DMS 273 (cell line): ENCODE measurements around the gene ADSS1.
"Not testable (repeated sequence)": the region's sequence is repeated elsewhere in the genome, so short reads cannot be mapped to it uniquely, and the experiment has no call there.

Source experiments
- DNase-seq: peaks from one replicate; lab custom pipeline; 2025; ENCODE audit not compliant: unreplicated experiment; lab: John Stamatoyannopoulos, UW

Gene ADSS1

DNA sequence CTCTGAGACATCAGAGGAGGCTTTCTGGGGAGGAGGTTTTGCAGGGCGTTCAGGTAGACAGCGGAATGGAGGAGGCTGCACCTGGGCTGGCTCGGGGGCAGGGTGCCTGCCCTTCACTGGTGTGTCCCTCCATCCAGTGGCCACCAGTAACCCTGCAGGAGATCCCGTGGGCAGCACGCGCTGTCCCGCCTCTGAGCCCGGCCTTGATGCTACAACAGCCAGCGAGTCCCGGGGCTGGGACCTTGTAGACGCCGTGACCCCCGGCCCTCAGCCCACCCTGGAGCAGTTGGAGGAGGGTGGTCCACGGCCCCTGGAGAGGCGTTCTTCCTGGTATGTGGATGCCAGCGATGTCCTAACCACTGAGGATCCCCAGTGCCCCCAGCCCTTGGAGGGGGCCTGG lies 10.0 kb upstream of the ADSS1 start:
- no peak for DNase-seq

DNA sequence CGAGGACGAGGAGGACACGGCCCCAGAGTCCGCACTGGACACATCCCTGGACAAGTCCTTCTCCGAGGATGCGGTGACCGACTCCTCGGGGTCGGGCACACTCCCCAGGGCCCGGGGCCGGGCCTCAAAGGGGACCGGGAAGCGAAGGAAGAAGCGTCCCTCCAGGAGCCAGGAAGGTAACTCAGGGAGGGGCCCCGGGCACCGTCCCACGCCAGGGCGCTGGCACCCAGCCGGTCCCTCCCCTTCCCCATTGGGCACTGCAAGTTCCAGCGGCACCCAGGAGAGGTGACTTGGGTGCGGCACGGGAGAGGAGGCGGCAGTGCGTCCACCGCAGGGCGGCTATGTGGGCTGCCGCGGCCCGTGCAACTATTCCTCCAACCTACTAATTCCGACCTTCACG lies 9.3 kb upstream of the ADSS1 start:
- no peak for DNase-seq

DNA sequence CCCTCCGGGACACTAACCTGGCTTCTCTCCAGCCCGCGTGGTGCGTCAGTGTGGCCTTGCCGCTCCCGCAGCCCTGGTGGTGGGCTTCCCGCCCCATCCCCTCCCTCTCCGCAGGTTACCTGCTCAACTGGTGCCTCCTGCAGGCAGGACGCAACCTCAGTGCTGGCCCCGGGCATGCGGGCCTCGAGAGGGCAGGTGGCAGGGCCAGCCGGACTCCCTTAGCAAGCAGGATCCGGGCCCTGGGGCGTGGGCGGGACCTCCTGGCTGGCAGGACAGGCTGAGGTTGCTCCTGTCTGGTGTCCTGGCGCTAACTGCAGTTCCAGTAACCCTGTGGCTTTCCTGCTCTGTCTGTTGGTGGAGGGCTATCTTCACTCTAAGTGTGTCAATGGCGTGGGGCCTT lies 8.6 kb upstream of the ADSS1 start:
- no peak for DNase-seq

DNA sequence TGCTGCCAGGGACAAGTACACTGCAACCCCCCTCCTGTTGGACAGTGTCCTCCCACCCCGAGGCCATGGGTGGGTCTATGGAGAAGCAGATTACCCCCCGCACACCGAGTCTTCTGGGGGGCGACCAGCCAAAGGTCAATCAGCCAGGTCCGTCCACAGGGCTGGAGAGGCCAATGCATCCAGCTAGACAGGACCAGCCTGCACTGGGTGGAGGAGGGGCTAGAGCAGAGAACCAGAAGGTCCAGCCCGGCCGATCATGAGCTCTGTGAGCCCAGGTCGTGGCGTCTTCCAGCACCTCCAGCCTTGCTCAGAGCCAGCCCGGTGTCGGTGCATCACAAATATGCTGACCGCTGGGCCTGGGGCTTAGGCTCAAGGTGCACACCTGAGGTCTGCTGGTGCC lies 8.2 kb upstream of the ADSS1 start:
- no peak for DNase-seq

DNA sequence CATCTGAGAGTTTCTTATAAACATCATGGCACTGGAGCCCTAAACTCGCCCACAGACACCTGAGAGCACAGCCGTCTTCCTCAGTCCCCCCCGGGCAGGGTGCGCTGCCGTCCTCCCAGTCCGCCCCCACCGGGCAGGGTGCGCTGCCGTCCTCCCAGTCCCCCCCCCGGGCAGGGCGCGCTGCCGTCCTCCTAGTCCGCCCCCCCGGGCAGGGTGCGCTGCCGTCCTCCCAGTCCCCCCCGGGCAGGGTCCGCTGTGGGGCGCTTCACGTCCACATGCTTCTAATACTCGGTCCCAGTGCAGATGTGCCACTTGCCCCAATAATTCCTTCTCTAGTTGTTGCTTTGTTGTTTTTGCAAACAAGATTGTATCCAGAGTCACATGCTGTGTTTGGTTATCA lies 6.9 kb upstream of the ADSS1 start:
- no peak for DNase-seq

DNA sequence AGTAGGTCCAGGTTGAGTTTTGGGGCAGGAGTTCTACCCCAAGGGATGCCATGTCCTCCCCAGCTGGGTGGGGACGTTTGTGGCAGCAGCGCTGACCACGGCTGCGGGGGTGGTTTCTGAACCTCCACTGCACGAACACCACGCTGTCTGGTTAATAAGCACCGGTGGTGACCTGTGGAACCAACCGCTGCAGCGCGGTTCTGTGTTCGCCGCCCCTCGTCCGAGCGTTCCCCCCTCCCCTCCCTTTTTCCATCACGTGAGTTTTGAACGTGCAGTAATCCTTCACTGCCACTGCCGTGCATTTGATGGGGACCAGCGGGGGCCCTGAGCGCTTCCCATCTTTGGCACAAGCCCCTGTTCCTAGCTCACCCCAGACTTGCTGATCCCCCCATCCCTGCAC lies 6.4 kb upstream of the ADSS1 start:
- no peak for DNase-seq

DNA sequence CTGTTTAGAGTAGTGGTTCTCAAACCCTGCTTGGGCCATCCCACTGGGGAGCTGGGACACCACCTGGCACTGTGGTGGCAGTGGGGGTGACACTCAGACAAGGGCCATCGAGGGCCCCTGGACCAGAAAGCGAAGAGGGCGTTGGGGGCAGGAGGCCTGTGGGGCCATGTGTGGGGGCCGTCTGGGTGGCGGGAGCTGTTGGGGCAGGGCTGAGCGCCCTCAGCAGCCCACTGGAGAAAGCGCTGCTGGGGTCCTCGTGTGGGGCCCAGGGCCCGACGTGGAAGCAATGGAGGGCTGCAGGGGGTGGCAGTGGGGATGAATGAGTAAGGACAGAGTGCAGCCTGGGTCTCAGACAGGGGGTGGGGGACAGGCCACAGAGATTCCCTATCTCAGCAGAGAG lies 5.9 kb upstream of the ADSS1 start:
- no peak for DNase-seq

DNA sequence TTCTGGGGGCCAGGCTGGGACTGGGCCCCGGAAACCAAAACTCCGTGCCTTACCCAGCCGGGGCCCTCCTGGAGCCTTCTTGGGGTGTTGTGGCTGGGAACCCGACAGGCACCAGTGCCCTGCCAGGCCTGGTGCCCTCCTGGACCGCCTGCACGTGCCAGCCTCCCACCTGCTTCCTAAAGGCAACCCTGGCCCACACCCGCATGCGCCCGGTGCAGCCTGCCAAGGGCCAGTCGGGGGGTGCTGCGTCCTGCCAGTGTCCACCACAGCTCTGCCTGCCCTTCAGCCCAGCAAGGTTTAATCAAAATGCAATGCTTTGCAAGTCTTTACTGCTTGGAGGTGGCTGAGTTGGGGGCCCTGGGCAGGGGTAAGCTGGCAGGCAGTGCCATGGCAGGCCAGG lies 5.2 kb upstream of the ADSS1 start:
- DNase-seq = no peak

DNA sequence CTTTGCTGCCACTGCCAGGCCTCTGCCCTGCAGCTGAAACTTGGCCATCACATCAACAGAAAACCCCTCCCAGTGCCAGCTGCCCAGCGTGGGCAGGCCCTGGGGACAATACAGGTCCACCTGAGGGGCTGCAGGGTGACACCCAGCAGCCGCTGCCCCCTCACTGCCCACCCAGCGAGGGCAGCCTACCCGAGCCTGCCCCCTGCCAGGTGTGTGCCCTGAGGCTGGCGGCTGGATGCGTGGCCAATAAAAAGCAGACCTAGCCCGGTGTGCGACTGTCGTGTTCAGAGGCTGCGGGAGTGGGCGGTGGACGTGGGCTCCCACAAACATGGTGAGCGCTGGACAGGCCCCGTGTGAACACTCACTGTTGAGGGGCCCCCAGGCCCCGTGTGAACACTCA lies 4.7 kb upstream of the ADSS1 start:
- DNase-seq = no peak

DNA sequence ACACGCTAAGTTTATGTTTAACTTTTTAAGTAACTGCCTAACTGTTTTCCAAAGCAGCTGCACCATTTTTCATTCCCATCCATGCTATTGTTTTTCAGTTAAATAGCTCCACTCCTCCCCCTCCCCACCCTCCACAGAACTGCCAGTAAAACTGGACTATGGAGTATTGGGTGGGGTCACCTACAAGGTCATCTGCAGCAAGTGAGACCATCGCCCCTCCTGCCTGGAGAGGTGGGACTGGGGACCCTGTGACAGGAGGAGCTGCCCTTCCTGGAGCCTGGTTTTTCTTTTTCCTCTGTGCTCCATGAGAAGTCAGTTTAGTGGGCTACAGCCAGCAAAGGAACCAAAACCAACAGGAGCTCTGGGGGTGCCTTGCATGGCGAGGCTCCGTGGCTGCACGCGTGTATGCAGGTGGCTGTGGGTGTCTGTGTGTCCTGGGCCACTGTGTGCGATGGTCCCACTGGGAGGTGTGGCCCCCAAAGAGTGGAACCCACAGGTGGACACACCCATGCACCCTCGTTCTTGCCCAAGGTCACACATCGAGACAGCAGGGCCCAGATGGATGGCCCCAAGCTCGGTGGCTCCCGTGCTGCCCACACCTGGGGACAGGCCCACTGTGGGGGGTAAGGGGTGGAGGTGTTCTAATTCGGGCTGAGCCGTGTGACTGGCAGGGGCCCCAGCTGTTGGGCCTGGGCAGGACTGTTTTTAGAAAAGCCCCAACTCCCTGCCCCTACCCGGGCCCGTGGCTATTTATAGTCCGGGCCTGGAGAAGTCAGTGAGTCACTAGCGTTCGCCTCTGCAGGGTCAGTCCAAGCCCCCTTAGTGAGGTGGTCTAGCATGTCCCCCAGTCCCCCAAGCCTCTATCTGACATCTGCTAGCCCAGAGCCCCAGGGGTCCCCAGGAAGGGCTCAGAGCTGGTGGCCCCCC lies 2.3 kb upstream of the ADSS1 start:
- DNase-seq = no peak

DNA sequence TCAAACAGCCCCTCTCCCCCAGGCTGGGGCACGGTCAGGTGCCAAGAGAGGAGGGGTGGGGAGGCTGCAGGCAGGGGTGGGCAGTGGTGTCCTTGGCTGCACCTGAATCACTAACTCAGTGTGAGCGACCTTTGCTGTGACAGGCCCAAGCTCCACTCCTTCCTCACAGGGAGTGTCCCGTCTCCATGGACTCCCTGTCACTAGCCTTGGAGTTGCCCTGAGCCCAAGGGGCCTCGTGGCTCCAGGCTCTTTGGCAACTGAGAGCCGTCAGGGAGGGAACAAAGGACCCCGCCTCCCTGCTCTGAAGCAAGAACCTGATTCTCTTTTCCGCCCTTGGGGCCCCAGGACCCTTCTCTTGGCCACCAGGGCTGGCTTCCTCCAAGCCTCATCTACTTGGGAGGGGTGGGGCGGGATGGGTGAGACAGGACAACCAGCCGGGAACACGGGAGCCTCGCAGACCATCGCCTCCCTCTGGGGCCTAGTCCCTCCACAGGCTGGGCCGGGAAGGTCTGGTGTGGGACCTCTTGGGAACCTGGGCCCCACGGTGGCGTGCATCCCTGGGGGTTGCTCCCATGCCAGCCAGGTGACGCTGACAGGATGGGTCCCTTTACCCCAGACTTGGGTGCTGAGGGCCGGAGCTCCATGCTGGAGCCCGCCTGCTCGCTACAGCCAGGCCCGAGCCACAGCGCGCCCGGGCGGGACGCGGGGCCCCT lies 935 bp upstream of the ADSS1 start:
- no peak for DNase-seq

DNA sequence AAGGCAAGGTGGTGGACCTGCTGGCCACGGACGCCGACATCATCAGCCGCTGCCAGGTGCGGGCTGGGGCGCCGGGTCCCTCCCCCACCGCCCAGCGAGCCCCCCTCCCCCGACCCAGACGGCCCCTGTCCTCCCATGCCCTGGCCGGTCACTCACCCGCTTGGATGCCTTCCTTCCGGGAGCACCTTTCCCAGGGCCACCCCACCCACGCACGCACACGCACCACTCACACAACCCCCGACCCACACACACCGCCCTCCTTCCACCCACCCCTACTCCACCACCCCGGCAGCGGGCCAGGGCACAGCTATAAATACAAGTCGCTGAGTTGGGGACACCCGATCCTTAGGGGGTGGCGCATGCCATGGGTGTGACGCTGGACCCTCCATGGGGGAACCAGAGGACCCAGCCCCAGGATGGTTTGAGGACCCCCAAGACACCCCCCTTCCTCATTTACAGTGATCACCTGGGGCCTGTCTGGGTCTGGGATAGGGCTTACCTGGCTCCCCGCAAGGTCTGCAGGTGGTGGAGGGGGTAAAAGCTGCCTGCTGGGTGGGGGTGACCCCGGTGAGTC lies 465 bp downstream of the ADSS1 start:
- DNase-seq = peak; percentile 61

DNA sequence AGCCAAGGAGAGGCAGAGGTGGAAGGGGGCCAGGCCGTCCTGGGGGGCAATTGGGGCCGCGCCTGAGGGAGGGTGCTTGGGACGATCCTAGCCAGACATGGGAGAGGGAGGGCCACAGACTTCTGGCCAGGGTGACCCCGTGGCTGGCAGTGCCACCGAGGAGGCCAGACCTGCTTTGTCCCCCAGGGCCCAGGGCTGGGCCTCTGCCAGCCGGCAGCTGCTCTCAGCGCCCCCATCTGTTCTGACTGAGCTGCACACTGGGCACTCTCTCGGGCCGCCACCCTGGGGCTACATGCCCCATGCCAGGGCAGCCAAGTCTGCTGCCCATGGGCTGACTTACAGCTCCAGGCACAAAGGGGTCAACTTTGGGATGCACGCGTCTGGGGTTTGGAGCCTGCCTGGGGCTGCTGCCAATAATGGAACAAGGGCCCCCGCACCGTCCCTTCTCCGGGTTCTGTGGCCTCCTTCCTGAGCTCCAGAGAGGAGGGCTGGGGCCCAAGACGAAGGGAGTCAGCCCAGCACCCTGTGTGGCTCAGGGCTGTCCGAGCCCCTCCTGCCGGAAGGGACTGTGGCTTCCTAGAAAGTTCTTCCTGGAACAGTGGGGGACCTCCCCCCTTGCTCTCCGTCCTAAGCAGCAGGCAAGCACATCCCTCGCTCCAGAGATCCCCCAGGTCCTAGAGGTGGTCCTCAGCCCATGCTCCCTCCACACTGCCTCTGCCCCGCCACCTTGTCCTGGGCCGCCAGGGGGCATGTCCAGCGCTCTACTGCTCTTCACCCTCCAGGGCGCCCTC lies 1.1 kb downstream of the ADSS1 start:
- peak; percentile 77 for DNase-seq

DNA sequence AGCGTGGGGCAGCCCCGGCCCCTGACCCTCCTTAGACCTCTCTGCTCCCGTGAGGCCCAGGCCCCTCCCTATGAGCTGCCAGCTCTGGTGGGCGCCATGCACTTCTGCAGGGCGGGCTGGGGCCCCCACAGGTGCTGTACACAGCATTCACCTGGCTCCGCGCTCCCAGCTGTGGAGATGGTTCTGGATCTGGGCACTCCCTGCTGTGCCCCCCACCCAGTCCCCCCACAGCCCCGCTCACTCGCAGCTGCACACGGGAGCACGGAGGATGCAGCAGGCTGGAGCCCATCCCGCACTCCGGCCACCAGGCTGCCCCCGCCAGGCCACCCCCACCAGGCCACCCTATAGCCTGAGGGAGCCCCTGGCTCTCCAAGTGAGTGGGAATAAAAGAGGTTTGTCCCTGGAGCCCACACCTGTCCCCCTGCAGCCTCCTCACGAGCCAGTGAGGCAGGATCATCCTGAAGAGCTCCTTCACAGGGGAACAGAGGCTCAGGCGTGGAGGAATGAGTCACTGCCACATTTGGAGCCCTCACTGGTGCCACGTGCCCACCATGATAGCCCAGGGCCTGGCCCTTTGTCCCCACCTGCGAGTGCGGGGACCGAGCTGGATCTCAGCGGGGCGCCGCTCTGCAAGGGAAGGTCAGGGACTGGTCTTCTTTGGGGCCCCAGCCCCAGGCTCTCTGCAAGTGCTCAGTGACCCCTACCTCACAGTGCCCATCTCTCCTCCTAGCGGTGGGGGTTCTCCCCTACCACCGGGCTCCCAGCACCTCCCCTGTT lies 1.9 kb downstream of the ADSS1 start:
- no peak for DNase-seq

DNA sequence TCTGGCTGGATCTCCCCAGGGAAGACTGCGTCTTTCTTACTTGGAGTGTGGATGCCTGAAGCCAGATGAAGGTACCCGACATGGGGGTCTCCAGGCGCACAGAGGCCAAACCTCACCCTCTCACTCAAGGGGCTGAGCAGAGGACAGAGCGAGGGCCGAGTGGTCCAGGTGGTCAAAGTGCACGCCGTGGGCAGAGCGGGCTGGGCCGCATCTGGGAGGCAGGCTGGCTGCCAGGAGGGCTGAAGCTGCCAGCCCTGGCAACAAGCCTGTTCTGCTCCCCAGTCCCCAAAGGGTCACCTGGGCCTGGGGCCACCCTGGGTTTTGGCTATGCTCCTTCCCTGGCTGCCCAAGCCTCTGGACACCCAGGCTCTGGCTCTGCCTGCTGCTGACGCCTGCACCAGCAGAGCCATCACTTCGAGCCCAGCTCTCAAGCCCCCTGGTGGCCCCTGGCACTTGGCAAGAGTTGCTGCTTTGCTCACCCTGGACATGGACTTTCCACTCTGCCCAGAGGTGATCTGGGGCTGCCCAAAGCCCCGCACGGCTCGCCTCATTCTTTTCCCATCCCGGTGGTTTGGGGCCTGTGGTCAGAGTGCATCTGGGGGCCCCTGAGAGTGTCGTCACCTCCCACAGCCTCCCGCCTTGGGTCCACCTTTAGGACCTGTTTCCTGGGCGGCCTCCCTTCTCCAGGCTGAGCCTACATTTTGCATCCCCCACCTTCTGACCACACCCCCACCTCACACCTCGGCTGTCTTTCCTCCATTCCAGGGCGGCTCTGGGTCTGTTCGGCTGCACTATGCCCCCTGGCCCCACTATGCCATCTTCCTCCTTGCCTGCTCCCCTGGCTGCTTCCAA lies 2.8 kb downstream of the ADSS1 start:
- peak; percentile 49 for DNase-seq

DNA sequence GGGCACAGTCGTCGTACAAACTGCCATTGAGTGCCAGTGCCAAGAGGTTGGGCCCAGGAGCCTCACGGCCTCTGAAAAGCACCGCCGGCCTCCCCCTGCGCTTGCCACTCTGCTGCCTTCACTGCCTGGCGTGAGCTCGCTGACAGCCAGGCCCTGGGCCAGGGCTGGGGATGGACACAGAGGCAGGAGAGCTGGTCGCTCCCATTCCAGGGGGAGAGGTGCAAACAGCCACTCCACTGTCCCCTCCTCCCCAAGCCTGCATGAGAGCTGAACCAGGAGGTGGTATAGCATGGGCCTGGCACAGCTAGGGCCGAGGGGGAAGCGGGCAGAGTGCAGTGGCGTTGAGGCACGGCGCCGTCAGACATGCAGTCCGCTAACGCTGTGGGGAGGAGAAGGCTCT lies 4.6 kb downstream of the ADSS1 start:
- no peak for DNase-seq

DNA sequence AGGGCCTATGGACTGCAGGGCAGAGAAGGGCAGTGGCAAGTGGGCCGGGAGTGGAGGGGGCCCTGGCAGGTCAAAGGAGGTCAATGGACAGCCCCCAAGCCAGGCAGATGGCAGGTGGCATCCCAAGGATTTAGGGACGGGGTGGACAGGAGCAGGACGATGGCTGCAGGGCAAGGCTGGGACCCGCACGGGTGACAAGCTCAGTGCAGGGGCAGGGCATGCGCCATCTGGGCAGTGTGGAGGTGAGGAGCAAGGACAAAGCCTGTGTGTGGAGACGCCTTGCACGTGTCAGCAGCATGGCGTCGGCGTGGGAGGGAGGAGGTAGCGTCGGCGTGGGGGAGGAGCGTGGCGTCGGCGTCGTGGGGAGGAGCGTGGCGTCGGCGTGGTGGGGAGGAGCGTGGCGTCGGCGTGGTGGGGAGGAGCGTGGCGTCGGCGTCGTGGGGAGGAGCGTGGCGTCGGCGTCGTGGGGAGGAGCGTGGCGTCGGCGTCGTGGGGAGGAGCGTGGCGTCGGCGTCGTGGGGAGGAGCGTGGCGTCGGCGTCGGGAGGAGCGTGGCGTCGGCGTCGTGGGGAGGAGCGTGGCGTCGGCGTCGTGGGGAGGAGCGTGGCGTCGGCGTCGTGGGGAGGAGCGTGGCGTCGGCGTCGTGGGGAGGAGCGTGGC lies 5.3 kb downstream of the ADSS1 start:
- DNase-seq = not testable (repeated sequence)

DNA sequence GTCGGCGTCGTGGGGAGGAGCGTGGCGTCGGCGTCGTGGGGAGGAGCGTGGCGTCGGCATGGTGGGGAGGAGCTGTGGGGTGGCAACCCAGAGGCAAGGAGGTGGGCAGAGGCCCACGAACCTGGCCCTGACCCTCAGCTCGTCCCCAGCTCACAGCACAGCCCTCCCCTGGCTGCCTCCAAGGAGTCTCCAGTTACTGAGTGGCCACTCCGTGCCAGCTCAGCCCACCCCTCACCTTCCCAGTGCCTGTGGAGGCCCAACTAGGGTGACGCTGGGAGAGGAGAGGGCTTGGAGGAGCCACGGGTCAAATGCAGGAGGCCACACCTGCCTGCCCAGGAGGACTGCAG lies 5.8 kb downstream of the ADSS1 start:
- DNase-seq = no peak

DNA sequence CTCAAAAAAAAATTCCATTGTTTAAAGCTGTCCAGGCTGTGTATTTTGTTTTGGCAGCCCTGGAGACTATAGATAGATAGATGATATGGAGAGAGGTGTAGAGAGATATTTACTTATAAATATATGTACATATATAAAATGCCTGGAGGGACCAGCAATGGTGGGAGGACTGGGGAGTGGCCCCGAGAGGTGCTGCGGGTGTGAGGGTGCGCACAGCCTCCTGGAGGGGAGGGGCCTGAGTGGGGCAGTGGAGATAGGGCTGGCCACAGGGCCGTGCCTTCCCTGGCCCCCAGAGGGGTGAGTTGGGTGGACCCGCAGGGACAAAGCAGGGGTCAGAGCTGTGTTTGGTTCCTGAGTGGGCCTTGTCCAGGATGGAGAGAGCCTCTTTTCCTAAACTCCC lies 6.5 kb downstream of the ADSS1 start:
- no peak for DNase-seq
